ENCODE measurements around the gene GABRA6.

DNA sequence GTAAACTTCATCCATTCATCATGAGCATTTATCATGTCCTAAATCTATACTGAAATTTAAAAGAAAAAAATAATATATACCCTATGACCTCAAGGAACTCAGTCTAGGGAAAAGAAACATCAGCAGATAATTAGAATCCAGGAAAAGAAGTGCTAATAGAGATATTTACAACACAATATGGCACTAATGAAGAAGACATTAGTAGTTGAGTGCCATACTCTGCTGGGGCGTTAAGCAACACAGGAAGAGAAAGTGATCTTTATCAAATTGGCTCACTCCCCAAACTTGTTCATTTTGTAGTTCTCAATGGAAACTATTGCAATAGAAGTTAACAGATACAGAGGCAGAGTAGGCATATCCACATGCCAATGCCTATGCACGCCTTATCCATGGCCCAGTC is 27.5 kb downstream of the GABRA6 start:
- TF ChIP-seq, protein P1, sequence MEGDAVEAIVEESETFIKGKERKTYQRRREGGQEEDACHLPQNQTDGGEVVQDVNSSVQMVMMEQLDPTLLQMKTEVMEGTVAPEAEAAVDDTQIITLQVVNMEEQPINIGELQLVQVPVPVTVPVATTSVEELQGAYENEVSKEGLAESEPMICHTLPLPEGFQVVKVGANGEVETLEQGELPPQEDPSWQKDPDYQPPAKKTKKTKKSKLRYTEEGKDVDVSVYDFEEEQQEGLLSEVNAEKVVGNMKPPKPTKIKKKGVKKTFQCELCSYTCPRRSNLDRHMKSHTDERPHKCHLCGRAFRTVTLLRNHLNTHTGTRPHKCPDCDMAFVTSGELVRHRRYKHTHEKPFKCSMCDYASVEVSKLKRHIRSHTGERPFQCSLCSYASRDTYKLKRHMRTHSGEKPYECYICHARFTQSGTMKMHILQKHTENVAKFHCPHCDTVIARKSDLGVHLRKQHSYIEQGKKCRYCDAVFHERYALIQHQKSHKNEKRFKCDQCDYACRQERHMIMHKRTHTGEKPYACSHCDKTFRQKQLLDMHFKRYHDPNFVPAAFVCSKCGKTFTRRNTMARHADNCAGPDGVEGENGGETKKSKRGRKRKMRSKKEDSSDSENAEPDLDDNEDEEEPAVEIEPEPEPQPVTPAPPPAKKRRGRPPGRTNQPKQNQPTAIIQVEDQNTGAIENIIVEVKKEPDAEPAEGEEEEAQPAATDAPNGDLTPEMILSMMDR (IDR thresholded peaks at IDR 0.05): no peak
- TF ChIP-seq POLR2A (IDR thresholded peaks at IDR 0.05) (no peak), POLR2AphosphoS5 (IDR thresholded peaks at IDR 0.05) (no peak)
